Astrocyte (in vitro differentiated cells and primary cell): ENCODE data around the gene PECR. TPM values are rescaled to one million over a fixed set of nuclear protein-coding genes. Genes with fewer than 3 reads are reported as not detected.

Experiments used
- DNase-seq: peaks from one replicate; pipeline ENCODE4 v3.0.0-alpha.2; 2010; ENCODE audit warnings: low read depth
- FAIRE-seq: peaks from 2 replicates; lab custom pipeline; 2011; peaks lifted over from hg19 to GRCh38; lab: Jason Lieb, UNC
- H2AFZ ChIP-seq: 2 replicates; pipeline ENCODE4 v1.6.0; 2012; ENCODE audit warnings: low read depth, low read length, inconsistent platforms
- H3K27ac ChIP-seq: 2 replicates; pipeline ENCODE4 v1.5.1; 2011; ENCODE audit warnings: low read depth, low read length, inconsistent platforms
- H3K27me3 ChIP-seq: 2 replicates; pipeline ENCODE4 v1.6.0; 2011; ENCODE audit warnings: low read length, inconsistent platforms; ENCODE audit not compliant: insufficient read depth
- H3K36me3 ChIP-seq: 2 replicates; pipeline ENCODE4 v1.5.1; 2011; ENCODE audit warnings: low read length, inconsistent platforms; ENCODE audit not compliant: insufficient read depth
- H3K4me1 ChIP-seq: 2 replicates; pipeline ENCODE4 v1.5.1; 2011; ENCODE audit warnings: low read length, inconsistent platforms; ENCODE audit not compliant: insufficient read depth
- H3K4me2 ChIP-seq: 2 replicates; pipeline ENCODE4 v1.6.0; 2012; ENCODE audit warnings: low read length, inconsistent platforms
- H3K4me3 ChIP-seq: 2 replicates; pipeline ENCODE4 v1.5.1; 2011; ENCODE audit warnings: low read depth, mild to moderate bottlenecking, low read length, inconsistent platforms; ENCODE audit not compliant: insufficient read depth
- H3K79me2 ChIP-seq: 2 replicates; pipeline ENCODE4 v1.6.0; 2012; ENCODE audit warnings: mild to moderate bottlenecking, low read length, inconsistent platforms; ENCODE audit not compliant: insufficient read depth
- H3K9ac ChIP-seq: 2 replicates; pipeline ENCODE4 v1.6.0; 2012; ENCODE audit warnings: mild to moderate bottlenecking, low read length, inconsistent platforms
- H3K9me3 ChIP-seq: 2 replicates; pipeline ENCODE4 v1.5.1; 2012; ENCODE audit warnings: low read depth, mild to moderate bottlenecking, low read length, inconsistent platforms; ENCODE audit not compliant: insufficient read depth
- H4K20me1 ChIP-seq: 2 replicates; pipeline ENCODE4 v1.6.0; 2012; ENCODE audit warnings: low read length, inconsistent platforms; ENCODE audit not compliant: insufficient read depth
- H3K27ac Mint-ChIP-seq: one replicate; pipeline ENCODE4 v1.8.0; 2021; ENCODE audit warnings: mild to moderate bottlenecking, mixed read lengths; ENCODE audit not compliant: unreplicated experiment
- H3K27me3 Mint-ChIP-seq: one replicate; pipeline ENCODE4 v1.8.0; 2021; ENCODE audit warnings: low read depth, mixed read lengths; ENCODE audit not compliant: unreplicated experiment
- H3K36me3 Mint-ChIP-seq: one replicate; pipeline ENCODE4 v1.8.0; 2021; ENCODE audit warnings: low read depth, mixed read lengths; ENCODE audit not compliant: unreplicated experiment
- H3K4me1 Mint-ChIP-seq: one replicate; pipeline ENCODE4 v1.8.0; 2021; ENCODE audit warnings: low read depth, mixed read lengths; ENCODE audit not compliant: unreplicated experiment
- H3K4me3 Mint-ChIP-seq: one replicate; pipeline ENCODE4 v1.8.0; 2021; ENCODE audit warnings: mild to moderate bottlenecking, moderate library complexity, mixed read lengths; ENCODE audit not compliant: unreplicated experiment
- H3K9me3 Mint-ChIP-seq: one replicate; pipeline ENCODE4 v1.8.0; 2021; ENCODE audit warnings: mild to moderate bottlenecking, mixed read lengths; ENCODE audit not compliant: unreplicated experiment
- EZH2 ChIP-seq: IDR thresholded peaks from 2 replicates; pipeline ENCODE4 v1.6.1; 2012; ENCODE audit warnings: mild to moderate bottlenecking, low read length, inconsistent platforms; ENCODE audit not compliant: insufficient read depth
- total RNA-seq: library from RNA; stranded (reverse); gene quantifications from 2 replicates; pipeline ENCODE4 v1.2.1, GENCODE V29; 2021
- TF ChIP-seq, protein P1 (sequence below): IDR thresholded peaks from 2 replicates; pipeline ENCODE4 v1.5.1; 2011; ENCODE audit warnings: low read depth, mild to moderate bottlenecking, inconsistent platforms, low read length, moderate library complexity; ENCODE audit not compliant: insufficient read depth

Gene PECR
- total RNA-seq, 1 donor from 2014 or later = 17.0 TPM

DNA sequence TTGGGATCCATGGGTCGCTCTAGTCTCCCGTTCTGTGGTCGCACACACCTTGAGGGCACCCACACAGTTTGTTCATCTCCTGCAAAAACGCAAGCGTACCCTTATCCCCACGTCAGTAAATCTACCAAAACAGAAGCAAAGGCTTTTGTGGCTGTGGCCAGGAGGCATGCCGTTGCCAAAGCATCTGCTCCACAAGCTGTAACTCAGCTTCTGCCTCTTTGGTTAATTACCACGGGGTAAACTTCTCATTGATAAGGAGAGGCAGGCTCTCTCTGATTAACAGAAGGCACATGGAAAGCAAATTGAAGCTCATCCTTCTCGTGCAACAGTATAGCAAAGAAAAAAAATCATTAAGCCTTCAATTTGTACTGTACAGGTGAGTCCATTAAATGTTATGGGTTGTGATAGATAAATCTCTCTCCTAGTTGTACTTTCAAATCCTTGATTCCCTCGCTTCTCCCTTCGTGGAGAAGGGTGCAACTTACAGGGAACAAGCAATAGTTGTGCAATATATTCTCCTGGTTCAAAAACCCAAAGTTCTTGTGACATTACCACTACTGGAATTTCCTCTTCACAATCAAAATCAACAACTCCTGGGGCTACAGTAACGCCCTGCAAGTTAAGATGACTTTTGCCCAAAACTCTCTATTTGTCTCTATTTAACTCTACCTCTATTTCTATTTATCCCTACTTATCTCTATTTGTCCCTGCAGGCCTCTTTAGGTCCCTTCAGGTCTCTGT, 10.3 kb downstream of the PECR start:
- FAIRE-seq (no peak), DNase-seq (no peak)
- H3K4me2 ChIP-seq = no peak overlapping the region
- no peaks in the 10 kb centered on the region for H3K27me3 Mint-ChIP-seq
- H3K4me3 ChIP-seq = no peak overlapping the region
- no peaks in the 10 kb centered on the region for H3K9me3 ChIP-seq
- H3K27me3 ChIP-seq = no peaks in the 10 kb centered on the region
- no peak overlapping the region for H3K4me3 Mint-ChIP-seq
- H3K9ac ChIP-seq = no peak overlapping the region
- H3K9me3 Mint-ChIP-seq = no peaks in the 10 kb centered on the region
- no peaks in the 10 kb centered on the region for H3K79me2 ChIP-seq
- H3K36me3 Mint-ChIP-seq = no peaks in the 10 kb centered on the region
- no peak for TF ChIP-seq EZH2
- TF ChIP-seq, protein P1, sequence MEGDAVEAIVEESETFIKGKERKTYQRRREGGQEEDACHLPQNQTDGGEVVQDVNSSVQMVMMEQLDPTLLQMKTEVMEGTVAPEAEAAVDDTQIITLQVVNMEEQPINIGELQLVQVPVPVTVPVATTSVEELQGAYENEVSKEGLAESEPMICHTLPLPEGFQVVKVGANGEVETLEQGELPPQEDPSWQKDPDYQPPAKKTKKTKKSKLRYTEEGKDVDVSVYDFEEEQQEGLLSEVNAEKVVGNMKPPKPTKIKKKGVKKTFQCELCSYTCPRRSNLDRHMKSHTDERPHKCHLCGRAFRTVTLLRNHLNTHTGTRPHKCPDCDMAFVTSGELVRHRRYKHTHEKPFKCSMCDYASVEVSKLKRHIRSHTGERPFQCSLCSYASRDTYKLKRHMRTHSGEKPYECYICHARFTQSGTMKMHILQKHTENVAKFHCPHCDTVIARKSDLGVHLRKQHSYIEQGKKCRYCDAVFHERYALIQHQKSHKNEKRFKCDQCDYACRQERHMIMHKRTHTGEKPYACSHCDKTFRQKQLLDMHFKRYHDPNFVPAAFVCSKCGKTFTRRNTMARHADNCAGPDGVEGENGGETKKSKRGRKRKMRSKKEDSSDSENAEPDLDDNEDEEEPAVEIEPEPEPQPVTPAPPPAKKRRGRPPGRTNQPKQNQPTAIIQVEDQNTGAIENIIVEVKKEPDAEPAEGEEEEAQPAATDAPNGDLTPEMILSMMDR = no peak
- H4K20me1 ChIP-seq = no peaks in the 10 kb centered on the region
- no peak overlapping the region for H3K27ac ChIP-seq
- no peak overlapping the region for H2AFZ ChIP-seq
- no peak overlapping the region for H3K27ac Mint-ChIP-seq
- no peaks in the 10 kb centered on the region for H3K36me3 ChIP-seq
- peaks cover 5% of the 10 kb centered on the region for H3K4me1 Mint-ChIP-seq
- peaks cover 9% of the 10 kb centered on the region for H3K4me1 ChIP-seq

DNA sequence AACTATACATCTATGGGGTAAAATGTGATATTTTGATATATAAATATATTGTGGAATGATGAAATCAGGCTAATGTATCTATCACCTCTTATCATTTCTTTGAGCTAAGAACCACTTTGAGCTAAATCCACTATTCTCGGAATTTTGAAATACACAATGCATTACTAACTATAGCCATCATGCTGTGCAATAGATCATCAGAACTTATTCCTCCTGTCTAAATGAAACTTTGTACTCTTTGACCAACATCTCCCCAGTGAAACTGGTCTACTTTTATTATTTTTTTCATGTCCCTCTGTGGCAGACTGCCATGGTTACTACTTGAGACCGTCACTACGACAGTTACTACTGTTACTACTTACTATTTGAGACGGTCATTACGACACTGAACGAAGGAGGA, 11.4 kb downstream of the PECR start:
- no peak overlapping the region for H3K27ac Mint-ChIP-seq

DNA sequence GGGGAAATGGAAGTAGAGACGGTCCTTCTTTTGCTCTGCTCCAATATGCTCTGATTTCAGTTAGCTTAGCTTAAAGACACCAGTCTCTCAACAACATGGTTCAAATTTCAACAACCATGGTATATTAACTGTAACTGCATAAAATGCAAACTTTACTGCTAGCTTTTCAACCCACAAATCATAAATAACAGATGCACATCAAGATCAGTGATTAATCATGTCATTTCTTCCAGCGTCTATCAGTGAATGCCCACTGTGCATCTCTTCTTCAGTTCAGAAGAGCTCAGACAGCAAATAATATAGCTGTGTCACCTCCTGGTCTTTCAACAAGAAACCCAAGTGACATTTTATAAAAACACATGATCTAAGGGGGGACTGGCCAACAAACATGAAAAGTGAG, 12.6 kb downstream of the PECR start:
- Histone ChIP-seq H2AFZ (no peak overlapping the region), H3K4me2 (no peak overlapping the region), H3K27ac (no peak overlapping the region), H4K20me1 (no peaks in the 10 kb centered on the region), H3K4me1 (peaks cover 17% of the 10 kb centered on the region), H3K79me2 (no peaks in the 10 kb centered on the region), H3K27me3 (no peaks in the 10 kb centered on the region), H3K9me3 (no peaks in the 10 kb centered on the region), H3K9ac (no peak overlapping the region), H3K4me3 (no peak overlapping the region), H3K36me3 (no peaks in the 10 kb centered on the region)
- Mint-ChIP-seq H3K4me3 (no peak overlapping the region), H3K9me3 (no peaks in the 10 kb centered on the region), H3K27me3 (no peaks in the 10 kb centered on the region), H3K4me1 (peaks cover 14% of the 10 kb centered on the region), H3K36me3 (peaks cover 2% of the 10 kb centered on the region), H3K27ac (no peak overlapping the region)
- FAIRE-seq (no peak), DNase-seq (no peak)
- no peak for TF ChIP-seq EZH2
- TF ChIP-seq, protein P1 = no peak

More for the DNA sequence above, 11.4 kb downstream of the PECR start:
- Histone ChIP-seq H3K4me3 (no peak overlapping the region), H3K4me1 (peaks cover 12% of the 10 kb centered on the region), H3K36me3 (no peaks in the 10 kb centered on the region), H3K4me2 (no peak overlapping the region), H3K9ac (no peak overlapping the region), H3K9me3 (no peaks in the 10 kb centered on the region), H3K27ac (no peak overlapping the region), H2AFZ (no peak overlapping the region), H3K27me3 (no peaks in the 10 kb centered on the region), H4K20me1 (no peaks in the 10 kb centered on the region), H3K79me2 (no peaks in the 10 kb centered on the region)
- H3K9me3 Mint-ChIP-seq = no peaks in the 10 kb centered on the region
- no peak overlapping the region for H3K4me3 Mint-ChIP-seq
- no peak for DNase-seq
- TF ChIP-seq, protein P1 = no peak
- TF ChIP-seq EZH2 = no peak
- H3K4me1 Mint-ChIP-seq = peaks cover 9% of the 10 kb centered on the region
- no peak for FAIRE-seq
- no peaks in the 10 kb centered on the region for H3K27me3 Mint-ChIP-seq
- peaks cover 1% of the 10 kb centered on the region for H3K36me3 Mint-ChIP-seq
